KOPT-K1 (cell line): Measurements from ENCODE around the gene ARHGEF4.

ENCODE experiments used
- H3K27ac ChIP-seq: fragments of 200-600 bp; sonication (generic); 2 replicates; pipeline ENCODE4 v1.5.1; 2016; ENCODE audit warnings: antibody characterized with exemption, mild to moderate bottlenecking, low read depth, low read length; ENCODE audit not compliant: poor library complexity, severe bottlenecking
- H3K36me3 ChIP-seq: fragments of 200-600 bp; sonication (generic); 2 replicates; pipeline ENCODE4 v1.5.1; 2017; ENCODE audit warnings: antibody characterized with exemption, mild to moderate bottlenecking, low read length, moderate library complexity; ENCODE audit not compliant: insufficient read depth
- H3K9me3 ChIP-seq: fragments of 200-600 bp; sonication (generic); 2 replicates; pipeline ENCODE4 v1.5.1; 2017; ENCODE audit warnings: antibody characterized with exemption, low read length, mild to moderate bottlenecking; ENCODE audit not compliant: insufficient read depth, poor library complexity, severe bottlenecking

The ARHGEF4 gene

DNA sequence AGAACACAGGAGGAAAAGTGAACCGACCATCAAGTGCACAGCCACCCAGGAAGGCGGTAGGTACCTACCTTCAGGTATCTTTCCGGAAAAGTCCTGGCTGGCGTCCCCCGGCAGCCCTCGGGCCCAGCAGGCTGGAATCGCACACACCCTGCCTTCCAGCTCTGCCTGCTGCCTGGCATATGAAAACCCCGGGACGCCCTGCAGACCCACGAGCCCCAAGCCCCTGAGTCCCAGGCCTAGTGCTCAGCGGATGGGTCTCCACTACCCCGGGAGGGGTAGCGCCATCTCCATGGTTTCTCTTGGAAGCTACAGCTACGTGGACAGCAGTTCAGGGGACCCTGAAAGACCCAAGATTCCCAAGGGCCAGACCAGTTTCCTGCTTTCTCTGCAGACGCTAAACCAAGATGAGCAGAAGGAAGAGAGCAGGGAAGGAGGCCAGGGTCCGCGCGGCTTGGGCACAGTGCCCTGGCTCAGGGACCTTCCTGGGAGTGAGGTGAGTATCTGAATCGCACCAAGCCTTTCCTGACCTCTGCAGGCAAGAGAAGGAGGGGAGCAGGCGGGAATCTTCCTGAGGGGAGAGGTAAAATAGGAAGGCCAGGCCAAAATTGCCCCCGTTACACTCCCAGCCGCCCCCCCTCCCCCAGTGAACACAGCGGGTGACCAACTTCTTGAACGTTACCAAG is 80.4 kb downstream of the ARHGEF4 start:
- Histone ChIP-seq H3K27ac (no peak overlapping the region), H3K36me3 (no peaks in the 10 kb centered on the region), H3K9me3 (no peaks in the 10 kb centered on the region)

DNA sequence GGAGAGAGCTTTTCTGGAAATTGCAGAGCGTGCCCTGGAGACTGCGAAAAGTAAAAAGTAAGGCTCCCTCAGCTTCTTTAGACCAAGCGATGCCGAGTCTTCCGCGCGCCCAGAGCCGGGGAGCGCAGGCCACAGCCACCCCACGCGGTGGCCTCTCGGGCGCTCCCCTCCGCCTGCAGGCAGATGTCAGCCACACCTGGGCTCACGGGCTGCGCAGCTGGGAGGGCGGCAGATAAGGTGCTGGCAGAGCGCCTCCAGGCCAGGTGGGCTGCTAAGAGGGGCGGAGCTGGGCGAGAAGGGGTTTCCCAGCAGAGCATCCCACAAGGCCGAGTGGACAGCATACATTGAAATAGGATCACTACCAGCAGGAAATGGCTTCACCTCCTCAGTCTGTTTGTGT is 81.7 kb downstream of the ARHGEF4 start:
- Histone ChIP-seq H3K27ac (no peak overlapping the region), H3K9me3 (no peaks in the 10 kb centered on the region), H3K36me3 (no peaks in the 10 kb centered on the region)

DNA sequence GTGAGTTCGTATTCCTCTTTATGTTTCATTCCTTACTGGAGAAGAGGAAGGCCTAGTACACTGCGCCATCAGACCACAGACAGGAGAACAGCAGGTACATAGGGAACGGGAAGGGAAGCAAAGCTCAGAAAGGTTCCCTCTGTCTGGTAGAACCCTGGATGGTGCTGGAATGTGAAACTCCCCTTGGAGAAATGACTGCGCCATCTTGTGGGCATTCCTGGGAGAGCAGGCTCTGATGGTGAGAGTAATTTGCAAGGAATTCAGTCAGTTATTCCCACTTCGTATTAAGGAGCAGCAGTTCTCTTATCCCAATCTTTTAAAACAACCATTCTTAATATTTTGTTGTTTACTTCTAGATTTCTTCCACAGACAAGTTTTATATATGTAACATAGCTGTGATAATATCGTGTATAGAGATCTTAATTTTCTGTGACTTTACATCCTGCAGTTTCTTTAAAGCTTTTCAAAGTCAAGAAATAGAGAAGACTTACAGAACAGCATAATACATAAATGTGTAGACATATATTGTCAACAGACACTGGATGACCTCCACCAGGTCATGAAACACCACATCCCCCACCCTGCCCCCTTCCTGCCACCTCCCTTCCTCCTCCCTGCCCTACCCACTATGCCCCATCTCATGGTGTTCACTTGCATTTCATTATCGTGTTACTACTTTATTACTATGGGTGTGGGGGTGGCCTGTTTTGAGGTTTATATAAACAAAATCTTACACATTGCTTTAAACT is 83.9 kb downstream of the ARHGEF4 start:
- H3K36me3 ChIP-seq: no peaks in the 10 kb centered on the region
- H3K27ac ChIP-seq: no peak overlapping the region
- no peaks in the 10 kb centered on the region for H3K9me3 ChIP-seq

DNA sequence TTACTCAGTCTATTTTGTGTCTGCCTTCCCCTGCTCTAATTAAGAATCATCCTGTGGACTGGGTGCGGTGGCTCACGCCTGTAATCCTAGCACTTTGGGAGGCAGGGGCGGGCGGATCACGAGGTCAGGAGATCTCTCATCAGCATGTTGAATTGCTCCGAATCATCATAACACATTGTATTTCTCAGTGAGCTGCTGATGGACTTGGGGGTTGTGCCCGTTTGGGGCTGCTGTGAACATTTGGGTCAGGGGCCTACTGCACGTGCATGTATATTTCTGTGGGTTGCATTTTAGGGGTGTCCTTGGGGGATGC is 84.4 kb downstream of the ARHGEF4 start:
- Histone ChIP-seq H3K9me3 (no peaks in the 10 kb centered on the region), H3K27ac (no peak overlapping the region), H3K36me3 (no peaks in the 10 kb centered on the region)

DNA sequence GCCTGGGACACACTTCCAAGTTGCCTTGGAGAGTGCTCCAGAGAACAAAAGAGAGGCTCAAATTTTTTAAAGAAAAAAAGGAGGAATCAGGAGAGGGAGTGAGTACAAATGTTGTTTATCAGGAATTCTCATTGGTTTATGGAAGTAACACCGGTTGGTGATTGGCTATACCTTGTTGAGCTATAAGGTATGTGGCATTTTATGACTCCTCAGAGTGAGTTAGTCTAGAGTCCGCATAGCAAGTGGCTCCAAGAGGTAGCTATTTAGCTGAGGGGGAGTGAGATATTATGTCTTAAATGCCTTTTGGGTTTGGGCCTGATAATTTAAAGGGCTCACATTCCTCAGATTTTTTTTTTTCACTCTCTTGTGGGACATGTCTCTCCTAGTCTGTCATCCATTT is 85.7 kb downstream of the ARHGEF4 start:
- H3K9me3 ChIP-seq: peaks cover 2% of the 10 kb centered on the region
- no peaks in the 10 kb centered on the region for H3K36me3 ChIP-seq
- no peak overlapping the region for H3K27ac ChIP-seq

DNA sequence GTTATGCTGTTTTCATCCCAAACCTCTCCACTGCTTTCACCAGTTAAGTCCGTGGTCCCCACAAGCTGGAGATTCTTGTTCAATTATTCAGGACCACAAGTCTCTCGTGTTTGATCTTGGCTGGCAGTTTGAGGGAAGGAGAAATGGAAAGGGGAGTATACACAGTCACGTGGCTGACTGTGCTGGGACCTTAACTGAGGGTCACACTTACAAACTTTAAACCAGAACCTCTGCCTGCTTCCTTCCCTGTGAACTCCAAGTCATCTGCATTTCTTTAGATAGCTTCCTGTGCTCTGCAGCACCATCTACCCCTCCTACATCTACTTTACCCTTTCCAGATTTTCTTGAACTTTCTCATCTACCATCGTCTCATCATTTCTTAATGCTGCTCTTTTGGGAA is 91.7 kb downstream of the ARHGEF4 start:
- Histone ChIP-seq H3K9me3 (peaks cover 12% of the 10 kb centered on the region), H3K27ac (no peak overlapping the region), H3K36me3 (no peaks in the 10 kb centered on the region)

DNA sequence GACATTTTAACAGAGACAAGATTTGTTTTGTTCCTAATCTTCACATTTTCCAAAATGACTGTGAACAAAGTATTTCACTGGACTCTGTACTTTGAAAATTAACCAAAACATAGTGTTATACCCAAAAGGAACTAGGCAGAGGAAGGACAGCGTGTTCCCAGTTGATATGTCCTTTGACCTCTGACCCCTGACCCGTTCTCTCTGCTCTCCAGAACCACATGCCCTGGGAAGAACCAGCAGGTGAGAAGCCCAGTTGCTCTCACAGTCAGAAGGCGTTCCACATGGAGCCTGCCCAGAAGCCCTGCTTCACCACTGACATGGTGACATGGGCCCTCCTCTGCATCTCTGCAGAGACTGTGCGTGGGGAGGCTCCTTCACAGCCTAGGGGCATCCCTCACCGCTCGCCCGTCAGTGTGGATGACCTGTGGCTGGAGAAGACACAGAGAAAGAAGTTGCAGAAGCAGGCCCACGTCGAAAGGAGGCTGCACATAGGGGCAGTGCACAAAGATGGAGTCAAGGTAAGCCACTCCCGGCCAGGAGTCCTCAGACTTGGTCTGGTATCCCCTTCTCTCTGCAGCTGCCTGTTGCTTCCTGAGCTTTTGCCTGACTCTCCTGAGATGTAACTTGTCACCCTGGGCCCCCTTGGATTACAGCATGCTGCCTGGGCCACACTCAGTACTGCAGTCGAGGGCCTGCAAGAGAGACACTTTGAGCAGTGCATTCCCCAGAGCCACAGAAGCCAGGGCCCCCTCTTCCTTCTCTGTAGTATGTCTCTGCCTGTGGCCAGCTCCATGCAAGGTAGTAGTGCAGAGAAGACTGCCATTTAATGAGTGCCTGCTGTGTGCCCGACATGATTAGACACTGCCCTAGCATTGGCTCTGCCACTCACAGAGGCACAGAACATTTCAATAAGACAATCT is 94.3 kb downstream of the ARHGEF4 start:
- Histone ChIP-seq H3K9me3 (peaks cover 12% of the 10 kb centered on the region), H3K27ac (no peak overlapping the region), H3K36me3 (no peaks in the 10 kb centered on the region)

DNA sequence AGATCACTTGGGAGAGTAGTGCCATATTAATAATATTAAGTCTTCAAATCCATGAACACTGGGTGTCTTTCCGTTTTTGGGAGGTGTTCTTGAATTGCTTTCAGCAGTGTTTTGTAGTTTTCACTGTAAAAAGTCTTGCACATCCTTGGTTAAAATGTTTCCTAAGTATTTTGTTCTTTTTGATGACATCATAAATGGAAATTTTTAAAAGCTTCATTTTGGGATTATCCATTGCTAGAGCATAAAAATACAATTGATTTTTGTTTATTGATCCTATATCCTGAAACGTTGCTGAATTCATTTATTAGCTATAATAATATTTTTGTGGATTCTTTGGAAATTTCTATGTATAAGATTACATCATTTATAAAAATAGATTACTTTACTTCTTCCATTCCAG is 96.8 kb downstream of the ARHGEF4 start:
- Histone ChIP-seq H3K27ac (no peak overlapping the region), H3K36me3 (no peaks in the 10 kb centered on the region), H3K9me3 (peaks cover 7% of the 10 kb centered on the region)

DNA sequence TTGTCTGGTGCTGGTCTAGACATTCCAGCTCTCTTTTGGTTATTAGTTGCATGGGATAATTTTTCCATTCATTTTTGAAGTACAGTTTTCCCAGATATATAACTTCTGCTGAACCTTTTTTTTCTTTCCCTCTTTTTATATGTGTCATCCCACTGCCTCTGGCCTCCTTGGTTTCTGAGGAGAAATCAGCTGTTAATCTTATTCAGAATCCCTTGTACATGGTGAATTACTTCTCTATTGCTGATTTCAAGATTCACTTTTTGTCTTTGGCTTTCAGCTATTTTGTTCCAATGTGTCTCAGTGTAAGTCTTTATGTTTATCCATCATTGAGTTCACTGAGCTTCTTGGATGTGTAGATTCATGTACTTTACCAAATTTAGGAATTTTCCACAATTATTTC is 99.7 kb downstream of the ARHGEF4 start:
- Histone ChIP-seq H3K9me3 (peaks cover 6% of the 10 kb centered on the region), H3K27ac (no peak overlapping the region), H3K36me3 (no peaks in the 10 kb centered on the region)

DNA sequence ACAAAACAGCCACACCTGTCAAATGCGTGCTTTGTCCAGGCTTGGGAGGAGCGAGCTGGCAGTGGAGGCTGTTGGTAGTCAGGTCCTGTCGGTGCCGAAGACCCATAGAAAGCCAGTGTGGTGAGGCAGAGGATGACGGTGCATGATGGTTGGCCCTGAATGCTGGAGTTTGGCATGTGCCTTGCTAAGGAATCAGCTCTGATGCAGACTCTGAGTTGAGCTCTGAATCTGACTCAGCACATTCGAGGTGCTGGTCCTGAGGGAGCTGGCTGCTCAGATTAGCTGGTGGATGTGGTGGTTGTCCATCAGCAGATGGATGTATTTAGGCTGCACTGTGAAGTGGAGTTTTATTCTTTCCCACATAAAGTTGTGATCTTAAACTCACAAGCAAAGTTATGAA is 111.3 kb downstream of the ARHGEF4 start:
- Histone ChIP-seq H3K9me3 (peaks cover 27% of the 10 kb centered on the region), H3K27ac (no peak overlapping the region), H3K36me3 (no peaks in the 10 kb centered on the region)

DNA sequence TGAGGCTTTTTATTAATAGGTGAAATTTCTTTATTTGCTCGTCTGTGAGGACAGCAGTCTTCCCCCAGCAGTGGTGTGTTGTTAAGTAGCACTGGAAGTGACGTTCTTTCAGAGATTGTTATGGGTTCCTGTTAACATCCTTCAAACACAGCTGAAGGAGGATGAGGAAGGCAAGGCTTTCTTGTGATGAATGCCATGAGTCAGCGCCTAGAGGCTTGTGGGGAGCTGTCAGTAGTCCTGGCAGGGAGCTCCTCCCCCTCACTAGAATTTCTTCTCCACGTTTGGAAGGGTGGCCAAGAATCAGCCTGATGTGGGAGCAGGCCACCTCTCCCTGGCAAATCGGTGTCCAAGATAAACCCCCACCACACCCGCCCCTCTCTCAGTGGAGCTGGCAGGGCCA is 113.2 kb downstream of the ARHGEF4 start:
- peaks cover 20% of the 10 kb centered on the region for H3K9me3 ChIP-seq
- H3K27ac ChIP-seq: no peak overlapping the region
- no peaks in the 10 kb centered on the region for H3K36me3 ChIP-seq

DNA sequence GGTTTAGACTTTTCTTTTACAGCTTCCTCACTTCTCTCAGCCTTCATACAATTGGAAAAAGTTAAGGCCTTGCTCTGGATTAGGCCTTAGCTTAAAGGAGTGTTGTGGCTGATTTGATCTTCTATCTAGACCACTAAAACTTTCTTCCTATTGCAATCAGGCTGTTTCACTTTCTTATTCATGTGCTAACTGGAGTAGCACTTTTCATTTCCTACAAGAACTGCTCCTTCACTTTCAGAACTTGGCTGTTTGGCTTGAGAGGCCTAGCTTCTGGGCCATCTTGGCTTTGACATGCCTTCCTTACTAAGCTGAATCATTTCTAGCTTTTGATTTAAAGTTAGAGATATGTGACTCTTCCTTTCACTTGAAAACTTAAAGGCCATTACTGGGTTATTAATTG is 114.3 kb downstream of the ARHGEF4 start:
- no peaks in the 10 kb centered on the region for H3K36me3 ChIP-seq
- H3K9me3 ChIP-seq: peaks cover 21% of the 10 kb centered on the region

DNA sequence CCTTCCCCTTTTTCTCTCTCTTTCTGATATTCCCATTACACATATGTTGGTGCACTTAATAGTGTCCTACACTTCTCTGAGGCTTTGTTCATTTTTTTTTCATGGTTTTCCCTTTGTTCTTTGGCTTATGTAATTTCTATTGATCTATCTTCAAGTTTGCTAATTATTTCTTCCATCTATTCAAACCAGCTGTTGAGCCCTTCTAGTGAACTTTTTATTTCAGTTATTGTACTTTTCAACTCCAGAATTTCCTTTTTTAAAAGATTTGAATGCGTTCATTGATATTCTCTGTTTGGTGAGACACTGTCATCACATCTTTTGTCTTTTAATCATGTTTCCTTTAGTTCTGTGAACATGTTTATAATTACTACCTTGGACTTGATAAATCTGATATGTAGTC is 118.2 kb downstream of the ARHGEF4 start:
- peaks cover 15% of the 10 kb centered on the region for H3K9me3 ChIP-seq
- no peak overlapping the region for H3K27ac ChIP-seq

More for the DNA sequence above, 114.3 kb downstream of the ARHGEF4 start:
- no peak overlapping the region for H3K27ac ChIP-seq

DNA sequence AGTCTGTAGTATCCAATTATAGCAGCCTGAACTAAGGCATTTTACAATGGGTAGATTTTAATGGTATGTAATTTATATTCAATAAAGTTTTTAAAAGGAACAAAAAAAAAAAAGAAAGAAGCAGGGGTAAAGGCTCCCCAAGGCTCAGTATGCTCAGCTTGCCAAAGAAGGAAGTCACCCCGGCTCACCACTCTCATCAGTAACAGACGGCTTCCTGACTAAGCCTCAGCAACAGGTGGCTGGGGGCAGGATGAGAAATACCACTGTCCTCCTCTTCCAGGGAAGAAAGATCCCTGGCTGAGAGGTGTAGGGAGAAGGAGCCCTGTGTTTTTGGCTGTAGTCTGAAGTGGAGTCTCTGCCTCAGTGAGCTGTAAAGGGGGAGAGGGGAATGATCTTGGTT is 121.2 kb downstream of the ARHGEF4 start:
- Histone ChIP-seq H3K27ac (no peak overlapping the region), H3K36me3 (no peaks in the 10 kb centered on the region)

More for the DNA sequence above, 118.2 kb downstream of the ARHGEF4 start:
- H3K36me3 ChIP-seq: no peaks in the 10 kb centered on the region

DNA sequence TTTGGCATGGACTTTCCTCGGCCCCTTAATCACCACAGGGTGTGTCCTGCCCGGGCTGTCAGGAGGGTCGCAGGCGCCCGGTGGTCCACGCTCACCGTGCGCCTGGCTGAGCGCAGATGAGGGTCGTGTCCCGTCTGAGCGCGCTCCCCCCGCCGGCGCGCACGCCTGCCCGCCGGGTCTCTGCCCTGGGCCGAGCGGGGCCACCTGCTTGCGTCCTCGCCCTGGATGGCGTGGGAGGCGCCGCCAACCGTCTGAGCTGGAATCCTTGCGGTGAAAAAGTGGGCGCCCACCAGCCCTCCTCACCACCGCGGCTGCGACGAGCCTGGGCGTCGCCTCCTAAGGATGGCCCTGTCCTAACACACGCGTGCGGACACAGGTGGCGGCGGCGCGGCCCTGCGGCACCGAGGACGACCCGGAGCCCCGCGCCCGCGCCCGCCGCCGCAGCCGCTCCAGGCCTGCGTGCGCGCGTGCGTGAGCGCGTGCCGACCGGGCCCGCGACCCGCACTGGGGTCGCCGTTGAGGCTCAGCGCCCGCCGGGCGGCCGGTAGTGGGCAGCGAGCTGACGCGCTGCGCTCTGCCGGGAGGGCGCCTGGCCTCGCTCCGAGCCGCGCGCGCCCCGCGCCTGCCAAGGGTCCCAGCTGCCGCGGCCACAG is 126.6 kb downstream of the ARHGEF4 start:
- no peak overlapping the region for H3K27ac ChIP-seq
- no peaks in the 10 kb centered on the region for H3K9me3 ChIP-seq
- H3K36me3 ChIP-seq: no peaks in the 10 kb centered on the region

More for the DNA sequence above, 121.2 kb downstream of the ARHGEF4 start:
- H3K9me3 ChIP-seq: peaks cover 15% of the 10 kb centered on the region
